ENCODE measurements around the gene CDC14A.

The CDC14A gene

GRCh38 chr1:100538913-100539835 lies 186.9 kb downstream of the CDC14A start:
- no peak for DNase-seq (ENCODE audit: low read depth)

GRCh38 chr1:100539836-100540536 lies 187.7 kb downstream of the CDC14A start:
- DNase-seq (ENCODE audit: low read depth) = no peak

GRCh38 chr1:100542285-100542684 lies 190.0 kb downstream of the CDC14A start:
- no peak for DNase-seq (ENCODE audit: low read depth)

- no peak for DNase-seq (ENCODE audit: low read depth)
These were observed 191.3 kb downstream of the CDC14A start for GRCh38 chr1:100543640-100544039.

GRCh38 chr1:100544791-100545190 lies 192.5 kb downstream of the CDC14A start:
- DNase-seq (ENCODE audit: low read depth) = no peak

GRCh38 chr1:100545855-100546254 lies 193.5 kb downstream of the CDC14A start:
- DNase-seq (ENCODE audit: low read depth) = no peak

GRCh38 chr1:100552031-100552430 lies 199.7 kb downstream of the CDC14A start:
- DNase-seq (ENCODE audit: low read depth) = no peak

- DNase-seq (ENCODE audit: low read depth) = no peak
These were observed 200.6 kb downstream of the CDC14A start for GRCh38 chr1:100552922-100553321.

- no peak for DNase-seq (ENCODE audit: low read depth)
These were observed 203.9 kb downstream of the CDC14A start for GRCh38 chr1:100556181-100556580.

- no peak for DNase-seq (ENCODE audit: low read depth)
These were observed 204.8 kb downstream of the CDC14A start for GRCh38 chr1:100556925-100557605.

GRCh38 chr1:100557606-100557953 lies 205.3 kb downstream of the CDC14A start:
- DNase-seq (ENCODE audit: low read depth) = no peak

GRCh38 chr1:100565533-100565932 lies 213.2 kb downstream of the CDC14A start:
- no peak for DNase-seq (ENCODE audit: low read depth)

GRCh38 chr1:100565937-100566699 lies 213.8 kb downstream of the CDC14A start:
- no peak for DNase-seq (ENCODE audit: low read depth)

- DNase-seq (ENCODE audit: low read depth) = no peak
These were observed 214.8 kb downstream of the CDC14A start for GRCh38 chr1:100567062-100567461.
